NCI-H1436 (cell line): ENCODE results near the gene TBXA2R.
"Not testable (repeated sequence)": the region's sequence is repeated elsewhere in the genome, so short reads cannot be mapped to it uniquely, and the experiment has no call there.

Experiments
- DNase-seq: peaks from one replicate; lab custom pipeline; 2025; lab: John Stamatoyannopoulos, UW

Gene TBXA2R

GRCh38 chr19:3605361-3605760 is 1.3 kb downstream of the TBXA2R start:
- DNase-seq, result no peak

GRCh38 chr19:3604987-3605343 is 1.7 kb downstream of the TBXA2R start:
- DNase-seq, result no peak

GRCh38 chr19:3604227-3604986 is 2.3 kb downstream of the TBXA2R start:
- DNase-seq, result no peak

- no peak for DNase-seq
These were observed 3.4 kb downstream of the TBXA2R start for GRCh38 chr19:3603121-3603811.

- DNase-seq, result no peak
These were observed 5.7 kb downstream of the TBXA2R start for GRCh38 chr19:3601021-3601420.

- no peak for DNase-seq
These were observed 6.9 kb downstream of the TBXA2R start for GRCh38 chr19:3599776-3600187.

GRCh38 chr19:3595521-3596061 is 11.1 kb downstream of the TBXA2R start:
- DNase-seq, result no peak

GRCh38 chr19:3593156-3593555 is 13.5 kb downstream of the TBXA2R start:
- DNase-seq, result no peak

GRCh38 chr19:3591876-3592613 is 14.6 kb downstream of the TBXA2R start:
- DNase-seq, result no peak

- no peak for DNase-seq
These were observed 15.6 kb downstream of the TBXA2R start for GRCh38 chr19:3590991-3591659.

- no peak for DNase-seq
These were observed 16.7 kb downstream of the TBXA2R start for GRCh38 chr19:3589949-3590348.

- no peak for DNase-seq
These were observed 17.2 kb downstream of the TBXA2R start for GRCh38 chr19:3589439-3589838.

- DNase-seq, result no peak
These were observed 19.8 kb downstream of the TBXA2R start for GRCh38 chr19:3586707-3587346.

GRCh38 chr19:3586127-3586626 is 20.5 kb downstream of the TBXA2R start:
- no peak for DNase-seq

GRCh38 chr19:3585301-3586126 is 21.2 kb downstream of the TBXA2R start, which contains the start of gene GIPC3:
TSS of gene GIPC3 (plus strand) at chr19:3585478. CDS start at chr19:3585598, 120 bp downstream.
- no peak for DNase-seq

GRCh38 chr19:3584036-3584802 is 22.5 kb downstream of the TBXA2R start:
- not testable (repeated sequence) for DNase-seq

- DNase-seq, result not testable (repeated sequence)
These were observed 24.9 kb downstream of the TBXA2R start for GRCh38 chr19:3581792-3582191.

- DNase-seq, result no peak
These were observed 26.3 kb downstream of the TBXA2R start for GRCh38 chr19:3580156-3580934.

- DNase-seq, result no peak
These were observed 28.3 kb downstream of the TBXA2R start for GRCh38 chr19:3578390-3578789.
